Hepatocyte (in vitro differentiated cells): ENCODE measurements around the gene IRF4. TPM values are rescaled to one million over a fixed set of nuclear protein-coding genes. Genes with fewer than 3 reads are reported as not detected.
"Not testable (repeated sequence)": the region's sequence is repeated elsewhere in the genome, so short reads cannot be mapped to it uniquely, and the experiment has no call there.

Experiments
- DNase-seq: peaks from one replicate; pipeline ENCODE4 v3.0.0-alpha.2; 2016; ENCODE audit warnings: low spot score
- H2AFZ ChIP-seq: fragments of 200-600 bp; sonication (generic); 2 replicates; pipeline ENCODE4 v1.6.0; 2016; ENCODE audit warnings: antibody characterized with exemption, mild to moderate bottlenecking
- H3K27ac ChIP-seq: fragments of 200-600 bp; sonication (generic); 2 replicates; pipeline ENCODE4 v1.5.1; 2016; ENCODE audit warnings: mild to moderate bottlenecking
- H3K27me3 ChIP-seq: fragments of 200-600 bp; sonication (generic); 2 replicates; pipeline ENCODE4 v1.6.1; 2016
- H3K36me3 ChIP-seq: fragments of 200-600 bp; sonication (generic); replicated peaks from 2 replicates; pipeline ENCODE4 v1.5.1; 2016; ENCODE audit warnings: low read depth; ENCODE audit not compliant: insufficient read depth
- H3K4me1 ChIP-seq: fragments of 200-600 bp; sonication (generic); 2 replicates; pipeline ENCODE4 v1.5.1; 2016; ENCODE audit warnings: mild to moderate bottlenecking, moderate library complexity; ENCODE audit not compliant: insufficient read depth
- H3K4me2 ChIP-seq: fragments of 200-600 bp; sonication (generic); 2 replicates; pipeline ENCODE4 v1.6.0; 2016
- H3K4me3 ChIP-seq: fragments of 200-600 bp; sonication (generic); 2 replicates; pipeline ENCODE4 v1.5.1; 2016; ENCODE audit warnings: mild to moderate bottlenecking
- H3K79me2 ChIP-seq: fragments of 200-600 bp; sonication (generic); 2 replicates; pipeline ENCODE4 v1.6.0; 2017; ENCODE audit warnings: mild to moderate bottlenecking
- H3K9me2 ChIP-seq: fragments of 200-600 bp; sonication (generic); replicated peaks from 2 replicates; pipeline ENCODE4 v1.6.0; 2017; ENCODE audit warnings: mild to moderate bottlenecking; ENCODE audit not compliant: insufficient read depth
- H3K9me3 ChIP-seq: fragments of 200-600 bp; sonication (generic); 2 replicates; pipeline ENCODE4 v1.5.1; 2016; ENCODE audit warnings: low read depth, mild to moderate bottlenecking
- H4K20me1 ChIP-seq: fragments of 200-600 bp; sonication (generic); 2 replicates; pipeline ENCODE4 v1.6.0; 2016; ENCODE audit warnings: mild to moderate bottlenecking; ENCODE audit not compliant: insufficient read depth, poor library complexity, severe bottlenecking
- EZH2 ChIP-seq: fragments of 200-600 bp; sonication (generic); IDR thresholded peaks from 2 replicates; pipeline ENCODE4 v1.6.1; 2016; ENCODE audit warnings: antibody characterized with exemption, mild to moderate bottlenecking, borderline replicate concordance
- EZH2phosphoT487 ChIP-seq: fragments of 200-600 bp; sonication (generic); IDR thresholded peaks from one replicate; pipeline ENCODE4 v1.6.1; 2018; ENCODE audit warnings: antibody characterized with exemption, mild to moderate bottlenecking, low read depth, moderate library complexity; ENCODE audit not compliant: unreplicated experiment, severe bottlenecking
- WGBS: methylation state at CpG from one replicate; pipeline ENCODE4 v1.1.6; 2016; ENCODE audit warnings: low lambda C conversion rate; ENCODE audit errors: missing lambda C conversion rate; 5-methylcytosine and 5-hydroxymethylcytosine counted together
- polyA plus RNA-seq: library from polyadenylated mRNA; unstranded; fragments of >200 nt; fragmentation: Nextera tagmentation; extraction: Ambion mirVana; gene quantifications from 2 replicates; pipeline ENCODE4 v1.2.1, GENCODE V29; 2016
- total RNA-seq: library from RNA; depleted of rRNA; stranded (reverse); fragments of >200 nt; gene quantifications from 2 replicates; pipeline ENCODE4 v1.2.3, GENCODE V29; 2014
- TF ChIP-seq, protein P1 (sequence below): fragments of 200-600 bp; sonication (generic); IDR thresholded peaks from 2 replicates; pipeline ENCODE4 v1.5.1; 2016; ENCODE audit warnings: antibody characterized with exemption, mild to moderate bottlenecking; ENCODE audit not compliant: poor library complexity

The IRF4 gene
- total and polyA plus RNA-seq, 2 experiments from 2014 or later: 0.02 to 0.23 TPM

DNA sequence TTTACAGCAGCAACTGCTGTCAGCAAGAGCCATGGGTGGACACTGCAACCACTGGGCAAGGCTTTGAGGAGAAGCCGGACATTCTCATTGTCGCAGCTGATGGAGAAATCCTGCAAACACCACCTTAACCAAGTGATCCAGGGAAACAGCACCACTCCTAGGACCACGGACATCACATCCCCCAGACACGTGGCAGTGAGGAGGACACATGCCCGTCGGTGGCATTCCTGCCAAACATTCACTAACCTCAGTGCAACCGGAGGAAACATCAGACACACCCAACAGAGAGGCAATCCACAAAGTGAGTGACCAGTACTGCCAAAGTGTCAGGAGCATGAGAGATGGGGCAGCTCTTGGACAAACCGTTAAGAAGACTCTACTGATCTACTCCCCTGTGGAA is 16.6 kb upstream of the IRF4 start:
- 84% methylated on average over 8 of the region's 8 CpGs for WGBS
- H3K4me2 ChIP-seq: no peak overlapping the region
- no peaks in the 10 kb centered on the region for H4K20me1 ChIP-seq
- H3K4me3 ChIP-seq: no peak overlapping the region
- no peaks in the 10 kb centered on the region for H3K9me3 ChIP-seq
- no peak for DNase-seq
- H3K79me2 ChIP-seq: no peaks in the 10 kb centered on the region
- H3K27me3 ChIP-seq: no peaks in the 10 kb centered on the region
- no peaks in the 10 kb centered on the region for H3K36me3 ChIP-seq
- TF ChIP-seq EZH2: no peak
- TF ChIP-seq, protein P1, sequence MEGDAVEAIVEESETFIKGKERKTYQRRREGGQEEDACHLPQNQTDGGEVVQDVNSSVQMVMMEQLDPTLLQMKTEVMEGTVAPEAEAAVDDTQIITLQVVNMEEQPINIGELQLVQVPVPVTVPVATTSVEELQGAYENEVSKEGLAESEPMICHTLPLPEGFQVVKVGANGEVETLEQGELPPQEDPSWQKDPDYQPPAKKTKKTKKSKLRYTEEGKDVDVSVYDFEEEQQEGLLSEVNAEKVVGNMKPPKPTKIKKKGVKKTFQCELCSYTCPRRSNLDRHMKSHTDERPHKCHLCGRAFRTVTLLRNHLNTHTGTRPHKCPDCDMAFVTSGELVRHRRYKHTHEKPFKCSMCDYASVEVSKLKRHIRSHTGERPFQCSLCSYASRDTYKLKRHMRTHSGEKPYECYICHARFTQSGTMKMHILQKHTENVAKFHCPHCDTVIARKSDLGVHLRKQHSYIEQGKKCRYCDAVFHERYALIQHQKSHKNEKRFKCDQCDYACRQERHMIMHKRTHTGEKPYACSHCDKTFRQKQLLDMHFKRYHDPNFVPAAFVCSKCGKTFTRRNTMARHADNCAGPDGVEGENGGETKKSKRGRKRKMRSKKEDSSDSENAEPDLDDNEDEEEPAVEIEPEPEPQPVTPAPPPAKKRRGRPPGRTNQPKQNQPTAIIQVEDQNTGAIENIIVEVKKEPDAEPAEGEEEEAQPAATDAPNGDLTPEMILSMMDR: no peak
- no peak overlapping the region for H3K27ac ChIP-seq
- no peaks in the 10 kb centered on the region for H3K4me1 ChIP-seq
- H3K9me2 ChIP-seq: no peaks in the 10 kb centered on the region
- no peak overlapping the region for H2AFZ ChIP-seq

DNA sequence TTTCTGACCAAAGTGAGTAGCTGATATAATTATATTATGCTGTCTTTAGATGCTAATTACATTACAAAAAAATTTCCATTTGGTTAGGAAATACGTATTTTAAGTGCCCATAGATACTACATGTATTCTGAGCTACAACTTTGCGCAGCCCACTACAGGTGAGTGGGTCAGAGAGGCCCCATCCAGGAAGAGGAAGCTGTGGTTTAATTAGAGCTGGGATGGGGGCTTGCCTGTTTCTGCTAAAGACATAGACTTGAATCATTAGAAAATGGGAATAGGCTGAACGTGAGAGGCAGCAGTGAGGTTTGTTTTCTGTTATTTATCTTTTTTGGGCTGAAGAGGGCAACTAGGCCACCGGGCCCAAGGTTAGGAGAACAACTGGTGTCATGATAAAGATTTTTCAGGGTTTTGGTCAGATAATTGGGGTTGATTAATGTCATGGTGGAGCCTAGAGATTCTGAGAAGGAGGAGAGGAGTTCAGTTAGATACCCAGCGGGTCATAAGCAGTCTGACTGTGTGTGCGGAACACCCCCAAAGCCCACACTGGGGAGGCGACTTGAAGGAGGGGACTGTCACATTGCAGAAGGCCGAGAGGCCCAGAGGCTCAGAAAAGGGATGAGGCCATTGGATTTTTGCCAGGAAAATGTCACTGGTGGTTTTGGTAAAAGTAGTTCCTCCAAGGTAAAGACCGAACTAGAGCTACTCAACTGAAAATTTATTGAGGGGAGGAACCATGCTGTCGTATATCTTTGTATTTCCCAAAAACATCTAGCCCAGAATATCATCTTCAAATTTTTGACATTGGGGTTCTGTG is 14.5 kb upstream of the IRF4 start:
- Histone ChIP-seq H4K20me1 (no peaks in the 10 kb centered on the region), H3K4me1 (no peaks in the 10 kb centered on the region), H2AFZ (no peak overlapping the region), H3K79me2 (no peaks in the 10 kb centered on the region), H3K4me3 (no peak overlapping the region), H3K4me2 (no peak overlapping the region), H3K27ac (no peak overlapping the region), H3K27me3 (peaks cover 2% of the 10 kb centered on the region), H3K36me3 (no peaks in the 10 kb centered on the region), H3K9me2 (no peaks in the 10 kb centered on the region), H3K9me3 (no peaks in the 10 kb centered on the region)
- no peak for DNase-seq
- TF ChIP-seq EZH2phosphoT487: no peak
- TF ChIP-seq EZH2: no peak
- TF ChIP-seq, protein P1: no peak
- 76% methylated on average over 10 of the region's 10 CpGs for WGBS

DNA sequence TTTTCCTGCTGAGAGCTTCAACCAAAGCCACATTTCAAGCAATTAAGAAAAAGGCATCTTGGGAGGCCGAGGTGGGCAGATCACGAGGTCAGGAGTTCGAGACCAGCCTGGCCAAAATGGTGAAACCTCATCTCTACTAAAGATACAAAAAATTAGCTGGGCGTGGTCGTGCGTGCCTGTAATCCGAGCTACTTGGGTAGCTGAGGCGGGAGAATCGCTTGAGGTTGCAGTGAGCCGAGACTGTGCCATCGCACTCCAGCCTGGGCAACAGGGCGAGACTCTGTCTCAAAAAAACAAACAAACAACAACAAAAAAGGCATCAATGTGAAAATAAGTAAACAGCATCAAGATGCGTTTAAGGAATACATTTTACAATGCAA is 13.9 kb upstream of the IRF4 start:
- not testable (repeated sequence) for H3K4me3 ChIP-seq, H3K27me3 ChIP-seq, H3K79me2 ChIP-seq, H4K20me1 ChIP-seq, H2AFZ ChIP-seq, H3K9me3 ChIP-seq, H3K4me1 ChIP-seq, H3K36me3 ChIP-seq, H3K9me2 ChIP-seq, H3K27ac ChIP-seq, DNase-seq, H3K4me2 ChIP-seq
- 86% methylated on average over 13 of the region's 13 CpGs for WGBS

DNA sequence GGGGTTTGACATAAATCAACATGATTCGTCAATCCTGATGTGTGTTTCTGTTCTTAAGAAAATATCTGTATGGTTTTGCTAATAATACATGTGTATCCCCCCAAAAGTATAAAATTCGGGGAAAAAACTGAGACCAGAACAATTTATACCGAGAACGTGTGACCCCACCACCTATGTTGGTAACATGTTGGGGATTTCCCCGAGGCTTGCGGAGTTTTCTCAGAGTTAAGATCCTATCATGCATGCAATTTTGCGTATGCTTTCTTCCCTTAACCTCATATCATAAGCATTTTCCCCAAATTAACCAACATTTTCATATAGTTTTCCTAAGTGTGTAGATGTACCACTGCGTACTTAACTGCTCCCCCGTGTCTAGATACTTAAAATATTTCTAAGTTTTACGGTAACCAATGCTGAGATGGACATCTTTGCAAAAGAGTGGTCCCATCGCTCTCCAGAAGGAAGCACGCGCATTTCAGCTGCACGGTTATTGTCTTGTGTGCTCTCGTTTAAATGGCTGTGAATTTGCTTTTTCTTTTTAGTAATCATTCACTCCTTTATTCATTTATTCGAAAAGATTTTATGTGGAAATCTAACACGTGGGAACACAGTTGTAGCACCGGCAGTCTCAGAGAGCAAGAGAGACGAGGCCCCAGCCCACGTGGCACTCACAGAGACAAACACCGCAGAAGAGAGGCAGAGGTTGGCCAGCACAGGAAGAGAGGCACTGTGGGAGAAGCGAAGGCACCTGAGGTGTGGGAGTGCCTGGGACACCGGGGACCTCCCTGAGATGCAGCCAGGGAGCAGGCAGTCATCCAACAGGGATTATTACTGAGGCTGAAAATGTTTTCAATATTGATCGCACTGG is 13.2 kb upstream of the IRF4 start:
- DNase-seq: no peak
- WGBS: 80% methylated on average over 24 of the region's 24 CpGs
- Histone ChIP-seq H3K79me2 (no peaks in the 10 kb centered on the region), H3K27ac (no peak overlapping the region), H3K9me2 (no peaks in the 10 kb centered on the region), H2AFZ (no peak overlapping the region), H4K20me1 (no peaks in the 10 kb centered on the region), H3K4me3 (no peak overlapping the region), H3K4me2 (no peak overlapping the region), H3K4me1 (no peaks in the 10 kb centered on the region), H3K27me3 (peaks cover 2% of the 10 kb centered on the region), H3K36me3 (no peaks in the 10 kb centered on the region), H3K9me3 (no peaks in the 10 kb centered on the region)
- TF ChIP-seq, protein P1: no peak
- TF ChIP-seq EZH2: no peak
